Peyer's patch (tissue), 4 donors: ENCODE measurements around the gene DIS3L2. TPM values are rescaled to one million over a fixed set of nuclear protein-coding genes. Genes with fewer than 3 reads are reported as not detected.
"Not testable (repeated sequence)": the region's sequence is repeated elsewhere in the genome, so short reads cannot be mapped to it uniquely, and the experiment has no call there.

Source experiments
- DNase-seq, 3 donors: peaks; one replicate each; pipeline ENCODE4 v3.0.0-alpha.2; 2017 to 2019
- H3K27ac ChIP-seq, 4 donors: fragments of 200-600 bp; sonication (generic); one replicate each; pipeline ENCODE4 v1.5.1; 2016 to 2019
- H3K27me3 ChIP-seq, 2 donors: fragments of 200-600 bp; sonication (generic); one replicate each; pipeline ENCODE4 v1.5.1; 2019
- H3K36me3 ChIP-seq, 3 donors: fragments of 200-600 bp; sonication (generic); one replicate each; pipeline ENCODE4 v1.5.1; 2016 to 2019
- H3K4me1 ChIP-seq, 4 donors: fragments of 200-600 bp; sonication (generic); one replicate each; pipeline ENCODE4 v1.5.1; 2016 to 2019
- H3K4me3 ChIP-seq, 4 donors: fragments of 200-600 bp; sonication (generic); 1 replicate in 3 of 4; 2 replicates in 1 of 4; pipeline ENCODE4 v1.5.1; 2016 to 2019; ENCODE audit warnings: mild to moderate bottlenecking in 1 of 4
- H3K9me3 ChIP-seq, 4 donors: fragments of 200-600 bp; sonication (generic); one replicate each; pipeline ENCODE4 v1.5.1; 2016 to 2019; ENCODE audit warnings: mild to moderate bottlenecking in 1 of 4
- POLR2A ChIP-seq, 2 donors: fragments of 450-650 bp; IDR thresholded peaks; one replicate each; pipeline ENCODE4 v1.5.1; 2017; ENCODE audit warnings: antibody characterized with exemption in 2 of 2, mild to moderate bottlenecking in 2 of 2, moderate library complexity in 2 of 2
- total RNA-seq, 4 donors: library from RNA; depleted of rRNA; stranded (reverse); fragments of >200 nt; gene quantifications; one replicate each; pipeline ENCODE4 v1.1.0, GENCODE V29; 2016
- TF ChIP-seq, protein P1 (sequence below), 6 experiments: fragments of 450-650 bp in 4 of 6; fragments of 200-600 bp in 2 of 6; sonication (generic) in 1 of 6; IDR thresholded peaks; one replicate each; pipeline ENCODE4 v1.5.1; 2017 to 2019; ENCODE audit warnings: antibody characterized with exemption in 6 of 6, mild to moderate bottlenecking in 3 of 6, moderate library complexity in 1 of 6

The DIS3L2 gene
- total RNA-seq, 4 donors from 2014 or later, result 26.4 to 147 (median 58.3) TPM

DNA sequence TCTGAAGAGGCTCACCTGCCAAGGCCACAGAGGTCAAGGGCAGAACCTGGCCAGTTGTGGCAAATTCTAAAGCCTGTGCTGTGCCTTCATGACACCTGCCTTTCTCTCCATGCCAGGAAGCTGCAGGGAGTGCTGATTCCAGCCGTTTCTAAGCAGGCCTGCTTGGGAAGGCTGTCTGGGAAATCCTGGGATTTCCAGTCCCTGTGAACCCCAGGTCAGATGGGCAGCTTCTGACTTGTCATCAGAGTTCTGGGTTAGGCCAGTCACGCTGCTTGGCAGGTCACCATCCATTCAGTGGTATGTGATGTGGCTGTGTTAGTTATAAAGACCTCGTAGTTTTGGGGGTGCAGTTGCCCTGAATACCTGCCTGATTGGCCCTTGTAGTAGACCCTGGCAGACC, 346.3 kb downstream of the DIS3L2 start:
- H3K9me3 ChIP-seq, result peaks cover 0 to under 1% (median 0%) of the 10 kb centered on the region in 4 donors
- H3K4me3 ChIP-seq, result no peak overlapping the region
- H3K36me3 ChIP-seq, result no peaks in the 10 kb centered on the region
- TF ChIP-seq, protein P1, sequence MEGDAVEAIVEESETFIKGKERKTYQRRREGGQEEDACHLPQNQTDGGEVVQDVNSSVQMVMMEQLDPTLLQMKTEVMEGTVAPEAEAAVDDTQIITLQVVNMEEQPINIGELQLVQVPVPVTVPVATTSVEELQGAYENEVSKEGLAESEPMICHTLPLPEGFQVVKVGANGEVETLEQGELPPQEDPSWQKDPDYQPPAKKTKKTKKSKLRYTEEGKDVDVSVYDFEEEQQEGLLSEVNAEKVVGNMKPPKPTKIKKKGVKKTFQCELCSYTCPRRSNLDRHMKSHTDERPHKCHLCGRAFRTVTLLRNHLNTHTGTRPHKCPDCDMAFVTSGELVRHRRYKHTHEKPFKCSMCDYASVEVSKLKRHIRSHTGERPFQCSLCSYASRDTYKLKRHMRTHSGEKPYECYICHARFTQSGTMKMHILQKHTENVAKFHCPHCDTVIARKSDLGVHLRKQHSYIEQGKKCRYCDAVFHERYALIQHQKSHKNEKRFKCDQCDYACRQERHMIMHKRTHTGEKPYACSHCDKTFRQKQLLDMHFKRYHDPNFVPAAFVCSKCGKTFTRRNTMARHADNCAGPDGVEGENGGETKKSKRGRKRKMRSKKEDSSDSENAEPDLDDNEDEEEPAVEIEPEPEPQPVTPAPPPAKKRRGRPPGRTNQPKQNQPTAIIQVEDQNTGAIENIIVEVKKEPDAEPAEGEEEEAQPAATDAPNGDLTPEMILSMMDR (IDR thresholded peaks at IDR 0.05), result no peak
- no peak for TF ChIP-seq POLR2A (IDR thresholded peaks at IDR 0.05)
- H3K4me1 ChIP-seq, result no peaks in the 10 kb centered on the region
- no peaks in the 10 kb centered on the region for H3K27me3 ChIP-seq
- H3K27ac ChIP-seq, result no peak overlapping the region
- DNase-seq, result peak in 1 of 3 donors; percentile 19

DNA sequence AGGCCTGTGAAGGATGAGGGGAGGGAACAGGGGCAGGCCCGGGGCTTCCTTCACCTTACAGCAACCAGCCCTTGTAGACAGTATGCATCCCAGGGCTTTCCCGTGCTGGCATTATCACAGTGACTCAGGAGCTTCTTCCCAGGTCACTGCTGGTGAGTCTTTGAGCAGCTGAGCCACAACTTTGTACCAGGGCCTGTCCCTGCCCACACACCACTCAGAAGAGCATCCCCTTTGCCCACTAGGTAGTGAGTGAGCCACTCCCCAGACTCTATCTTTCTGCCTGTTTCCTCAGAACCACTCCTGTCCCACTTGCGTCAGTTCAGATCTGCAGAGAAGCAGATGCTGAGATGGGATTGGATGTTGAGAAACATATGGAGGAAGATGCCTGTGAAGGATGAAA, 347.5 kb downstream of the DIS3L2 start:
- DNase-seq, result peak in 1 of 3 donors; percentile 39
- Histone ChIP-seq H3K4me3 (no peak overlapping the region), H3K27ac (no peak overlapping the region), H3K36me3 (no peaks in the 10 kb centered on the region), H3K27me3 (no peaks in the 10 kb centered on the region), H3K9me3 (peaks cover 0 to 3% (median 0%) of the 10 kb centered on the region in 4 donors), H3K4me1 (no peaks in the 10 kb centered on the region)
- no peak for TF ChIP-seq POLR2A (IDR thresholded peaks at IDR 0.05)
- TF ChIP-seq, protein P1 (IDR thresholded peaks at IDR 0.05), result no peak

DNA sequence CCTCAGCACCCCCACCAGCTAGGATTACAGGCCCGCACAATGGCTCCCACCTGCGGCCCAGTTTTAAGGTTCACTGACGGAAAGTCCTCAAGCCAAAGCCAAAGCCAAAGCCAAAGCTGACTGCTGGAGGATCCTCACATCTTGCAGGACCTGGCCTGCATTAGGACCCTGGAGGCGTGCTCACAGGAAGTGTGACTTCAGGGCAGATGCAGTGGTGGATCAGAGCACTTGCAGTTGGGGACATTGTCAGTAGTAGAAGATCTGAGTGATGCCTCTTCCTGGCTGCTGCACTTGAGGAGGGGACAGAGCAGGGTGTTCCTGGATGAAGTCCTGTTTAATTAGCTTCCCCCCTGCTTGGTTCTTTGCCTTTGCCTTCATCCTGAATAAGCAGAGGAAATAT, 348.1 kb downstream of the DIS3L2 start:
- Histone ChIP-seq H3K27ac (peak overlapping the region in 1 of 4 donors; percentile 21), H3K27me3 (no peaks in the 10 kb centered on the region), H3K4me1 (peaks cover 0 to 4% (median under 1%) of the 10 kb centered on the region in 4 donors), H3K9me3 (peaks cover 0 to 3% (median 0%) of the 10 kb centered on the region in 4 donors), H3K4me3 (no peak overlapping the region), H3K36me3 (no peaks in the 10 kb centered on the region)
- peak in 1 of 3 donors; percentile 37 for DNase-seq
- TF ChIP-seq, protein P1 (IDR thresholded peaks at IDR 0.05), result no peak
- no peak for TF ChIP-seq POLR2A (IDR thresholded peaks at IDR 0.05)

DNA sequence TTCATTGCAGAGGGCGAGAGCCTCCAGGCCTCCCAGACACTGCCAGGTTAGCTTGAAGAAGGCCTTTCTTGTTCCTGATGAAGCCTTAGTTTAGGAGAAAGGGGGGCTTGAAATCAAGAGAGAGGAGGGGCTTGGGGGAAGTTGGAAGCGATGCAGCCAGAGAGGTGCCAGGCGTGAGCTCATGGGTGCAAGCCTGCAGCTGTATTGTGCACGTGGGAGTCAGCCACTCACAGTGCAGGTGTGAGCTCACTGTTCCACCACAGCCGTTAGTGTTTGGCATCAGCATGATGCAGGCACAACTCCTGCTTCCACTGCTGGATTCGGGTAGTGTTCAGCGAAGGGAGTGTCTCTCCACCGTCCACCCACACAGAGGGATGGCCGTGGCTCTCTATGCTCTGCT, 348.6 kb downstream of the DIS3L2 start:
- TF ChIP-seq, protein P1 (IDR thresholded peaks at IDR 0.05), result no peak
- no peaks in the 10 kb centered on the region for H3K27me3 ChIP-seq
- H3K27ac ChIP-seq, result peak overlapping the region in 1 of 4 donors; percentile 21
- peaks cover 0 to 3% (median 0%) of the 10 kb centered on the region in 4 donors for H3K9me3 ChIP-seq
- DNase-seq, result peak in 1 of 3 donors; percentile 41
- H3K4me3 ChIP-seq, result no peak overlapping the region
- H3K36me3 ChIP-seq, result no peaks in the 10 kb centered on the region
- H3K4me1 ChIP-seq, result peaks cover 0 to 8% (median 5%) of the 10 kb centered on the region in 4 donors

DNA sequence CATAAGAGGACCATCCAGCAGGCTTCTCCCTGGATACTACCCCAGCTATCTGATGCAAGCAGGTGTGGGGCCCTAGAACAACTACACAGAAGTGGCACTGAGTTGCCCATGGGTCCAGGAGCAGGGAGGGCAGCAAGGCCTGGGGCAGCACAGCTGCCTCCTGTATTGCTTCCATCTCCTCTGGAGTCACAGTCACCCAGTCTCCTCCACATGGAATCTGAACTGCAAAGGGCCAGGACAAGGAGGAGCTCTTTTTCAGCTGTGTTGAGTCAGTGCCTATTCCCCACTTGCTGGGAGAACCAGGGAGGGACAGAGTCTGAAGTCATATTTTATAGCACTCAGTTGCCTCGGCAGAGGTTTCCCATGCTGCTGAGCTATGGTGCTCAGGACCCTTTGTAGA, 349.2 kb downstream of the DIS3L2 start:
- Histone ChIP-seq H3K36me3 (no peaks in the 10 kb centered on the region), H3K9me3 (peaks cover 0 to 3% (median 0%) of the 10 kb centered on the region in 4 donors), H3K27me3 (no peaks in the 10 kb centered on the region), H3K27ac (peak overlapping the region in 1 of 4 donors; percentile 11), H3K4me1 (peaks cover 0 to 14% (median 10%) of the 10 kb centered on the region in 4 donors), H3K4me3 (no peak overlapping the region)
- peak in 1 of 3 donors; percentile 17 for DNase-seq
- TF ChIP-seq POLR2A (IDR thresholded peaks at IDR 0.05), result no peak
- TF ChIP-seq, protein P1 (IDR thresholded peaks at IDR 0.05), result no peak

DNA sequence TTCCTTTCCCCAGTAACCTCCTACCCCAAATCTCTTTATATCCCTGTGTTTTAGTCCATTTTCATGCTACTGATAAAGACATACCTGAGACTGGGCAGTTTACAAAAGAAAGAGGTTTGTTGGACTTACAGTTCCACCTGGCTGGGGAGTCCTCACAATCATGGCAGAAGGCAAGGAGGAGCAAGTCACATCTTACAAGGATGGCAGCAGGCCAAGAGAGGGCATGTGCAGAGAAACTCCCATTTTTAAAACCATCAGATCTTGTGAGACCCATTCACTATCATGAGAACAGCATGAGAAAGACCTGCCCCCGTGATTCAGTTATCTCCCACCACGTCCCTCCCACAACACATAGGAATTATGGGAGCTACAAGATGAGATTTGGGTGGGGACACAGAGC, 352.1 kb downstream of the DIS3L2 start:
- not testable (repeated sequence) for H3K27ac ChIP-seq, H3K9me3 ChIP-seq, H3K36me3 ChIP-seq, H3K4me3 ChIP-seq, H3K27me3 ChIP-seq
- peaks cover 0 to 23% (median 16%) of the 10 kb centered on the region in 4 donors for H3K4me1 ChIP-seq
- peak in 1 of 3 donors; percentile 10 for DNase-seq
